ENCODE data around the gene FBXO31.
"Not testable (repeated sequence)": the region's sequence is repeated elsewhere in the genome, so short reads cannot be mapped to it uniquely, and the experiment has no call there.

FBXO31 gene

GRCh38 chr16:87411375-87412271 lies 28.0 kb upstream of the FBXO31 start:
- no peak for DNase-seq (ENCODE audit: low read depth in 2 of 2)

DNA sequence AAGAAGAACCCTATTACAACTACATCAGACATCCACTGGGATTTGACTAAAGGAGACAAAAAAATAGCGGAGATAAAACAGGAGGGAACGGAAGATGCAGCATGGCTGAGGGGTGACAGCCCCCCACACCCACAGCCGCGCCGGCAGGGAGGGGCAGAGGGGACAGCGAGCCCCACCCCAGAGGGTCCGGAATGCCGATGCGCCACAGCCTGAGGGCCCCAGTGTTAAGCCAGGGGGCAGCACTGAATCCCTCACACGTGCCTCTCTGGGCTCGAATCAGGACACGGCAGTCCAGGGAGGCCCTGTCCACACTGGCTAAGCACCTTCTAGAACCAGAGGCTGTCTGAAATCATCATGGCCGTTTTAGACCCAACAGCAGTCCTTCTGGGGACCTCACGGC lies 27.4 kb upstream of the FBXO31 start:
- no peak for DNase-seq (ENCODE audit: low read depth in 2 of 2)

DNA sequence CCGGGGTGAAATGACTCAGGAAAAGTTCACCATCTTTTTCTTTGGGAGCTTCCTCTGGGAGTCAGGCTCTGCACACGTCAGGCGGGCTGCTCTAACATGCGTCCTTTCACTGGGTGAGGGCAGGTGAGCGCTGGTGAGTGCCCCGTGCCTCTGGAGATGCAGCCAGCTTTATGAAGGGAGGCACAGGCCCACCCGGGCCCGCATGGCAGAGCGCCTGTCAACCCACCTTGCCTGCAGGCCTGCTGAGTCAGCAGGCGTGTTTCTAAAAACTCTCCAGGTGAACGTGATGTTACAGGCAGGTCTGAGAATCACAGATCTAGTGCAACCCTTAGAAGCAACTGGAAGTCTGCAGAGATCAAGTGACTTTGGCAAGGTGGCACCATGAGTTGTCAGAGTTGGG lies 27.0 kb upstream of the FBXO31 start:
- DNase-seq (ENCODE audit: low read depth in 2 of 2), result no peak

DNA sequence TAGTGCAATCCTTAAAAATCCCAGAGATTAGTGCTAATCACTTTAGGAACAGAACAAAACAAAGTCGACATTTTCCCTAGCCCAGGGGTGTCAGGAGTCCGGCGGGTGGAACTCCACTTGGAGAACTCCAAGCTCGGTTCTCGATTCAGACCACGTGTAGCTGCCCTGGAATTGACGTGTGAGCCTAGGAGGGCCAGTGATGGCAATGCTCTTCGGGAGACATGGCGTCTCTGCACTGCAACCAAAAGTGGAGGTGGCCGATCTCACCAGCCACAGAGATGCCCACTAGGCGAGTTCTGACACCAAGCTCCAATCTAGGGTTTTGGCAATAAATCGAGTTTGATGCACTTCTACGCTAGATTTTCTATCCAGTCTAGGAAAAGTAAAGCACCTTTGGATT lies 26.2 kb upstream of the FBXO31 start:
- DNase-seq (ENCODE audit: low read depth in 2 of 2), result no peak

DNA sequence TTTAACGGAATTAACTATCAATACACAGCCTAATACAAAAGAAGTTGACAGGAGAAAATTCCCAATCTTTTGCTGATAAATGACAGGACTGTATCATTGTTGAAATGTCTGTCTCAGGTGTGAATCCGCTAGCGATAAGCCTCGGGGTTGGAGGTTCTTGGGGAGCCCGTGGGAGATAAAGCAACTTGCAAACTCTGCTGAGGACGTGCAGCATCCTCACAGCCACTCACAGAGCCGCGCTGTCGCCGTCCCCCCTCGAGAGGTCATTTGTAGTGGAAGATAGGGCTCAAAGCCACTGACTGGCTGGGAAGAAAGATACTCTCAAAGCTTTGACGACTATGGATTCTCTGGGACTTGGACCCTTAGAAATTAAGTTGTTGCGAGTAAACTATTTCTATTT lies 25.6 kb upstream of the FBXO31 start:
- no peak for DNase-seq (ENCODE audit: low read depth in 2 of 2)

- DNase-seq (ENCODE audit: low read depth in 2 of 2), result no peak
Measured at GRCh38 chr16:87407511-87408112, 24.0 kb upstream of the FBXO31 start.

DNA sequence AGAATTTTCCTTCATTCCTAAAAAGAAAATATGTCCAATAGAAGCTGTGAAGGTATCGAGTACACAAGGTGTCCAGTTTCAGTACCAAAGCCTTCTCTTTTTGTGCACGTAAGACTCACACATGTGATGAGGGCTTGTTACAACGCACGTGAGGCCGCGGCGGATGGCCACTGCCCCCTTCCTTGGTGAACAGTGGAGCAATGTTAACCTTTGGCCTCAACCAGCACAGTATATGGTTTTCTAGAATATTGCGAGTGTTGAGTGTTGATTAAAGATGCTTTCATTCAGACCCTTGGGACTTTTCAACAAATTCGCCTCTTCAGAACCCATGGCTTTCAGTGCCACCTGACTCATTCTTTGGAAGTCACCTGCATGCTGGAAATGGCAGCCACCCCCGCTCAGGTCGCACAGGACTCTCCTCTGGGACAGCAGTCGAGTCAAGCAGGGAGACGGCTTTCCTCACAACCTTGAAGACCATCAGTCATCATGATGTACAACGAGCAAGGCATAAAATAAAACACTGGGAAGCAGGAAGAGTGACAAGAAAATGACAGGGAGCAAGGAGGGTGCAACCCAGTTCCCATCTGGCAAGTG lies 23.0 kb upstream of the FBXO31 start:
- no peak for DNase-seq (ENCODE audit: low read depth in 2 of 2)

GRCh38 chr16:87404764-87405625 lies 21.4 kb upstream of the FBXO31 start:
- DNase-seq (ENCODE audit: low read depth in 2 of 2), result no peak

- DNase-seq (ENCODE audit: low read depth in 2 of 2), result no peak
Measured at GRCh38 chr16:87395181-87395842, 11.7 kb upstream of the FBXO31 start.

GRCh38 chr16:87393680-87394055 lies 10.1 kb upstream of the FBXO31 start:
- no peak for DNase-seq (ENCODE audit: low read depth in 2 of 2)

- no peak for DNase-seq (ENCODE audit: low read depth in 2 of 2)
Measured at GRCh38 chr16:87392821-87393679, 9.5 kb upstream of the FBXO31 start.

DNA sequence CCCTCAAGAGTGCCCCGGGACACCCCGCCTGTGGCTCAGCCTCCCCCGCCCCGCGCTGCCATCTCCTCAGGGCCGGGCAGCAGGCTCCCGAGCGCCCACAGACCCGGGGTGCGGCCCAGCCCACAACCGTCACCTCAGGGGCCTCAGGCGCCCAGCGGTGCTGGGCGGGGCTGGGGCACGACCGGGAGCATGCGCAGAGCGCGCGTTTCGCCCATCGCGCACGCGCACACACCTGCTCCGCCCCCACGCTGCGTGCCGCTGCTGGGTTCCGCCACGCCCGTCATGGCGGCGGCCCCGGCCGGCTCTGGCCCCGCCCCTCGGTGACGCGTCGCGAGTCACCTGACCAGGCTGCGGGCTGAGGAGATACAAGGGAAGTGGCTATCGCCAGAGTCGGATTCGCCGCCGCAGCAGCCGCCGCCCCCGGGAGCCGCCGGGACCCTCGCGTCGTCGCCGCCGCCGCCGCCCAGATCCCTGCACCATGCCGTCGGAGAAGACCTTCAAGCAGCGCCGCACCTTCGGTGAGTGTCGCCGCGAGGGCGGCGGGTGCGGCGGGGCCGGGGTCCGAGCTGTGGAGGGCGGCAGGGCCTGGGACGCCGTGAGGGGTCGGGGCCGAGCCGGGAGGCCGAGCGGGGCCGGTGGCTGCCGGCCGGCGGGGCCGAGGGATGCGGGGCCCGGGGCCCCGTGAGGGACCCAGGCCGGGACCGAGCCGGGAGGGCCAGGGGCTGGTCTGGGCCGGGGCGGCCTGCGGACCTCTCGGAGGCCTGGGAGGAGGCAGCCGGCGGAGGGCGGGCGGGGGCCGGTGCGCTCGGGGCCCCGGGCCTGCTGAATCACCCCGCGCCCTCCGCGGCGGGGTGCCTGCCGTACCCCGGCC lies 8.6 kb upstream of the FBXO31 start, which contains the start of gene MAP1LC3B:
Gene MAP1LC3B, plus strand, starts transcription at position 387 of the 871 bp plus-strand sequence. Its CDS starts 92 bp downstream, at position 479.
- peak; percentile 95 to 96 for DNase-seq (ENCODE audit: low read depth in 2 of 2)

- DNase-seq (ENCODE audit: low read depth in 2 of 2), result no peak
Measured at GRCh38 chr16:87391324-87391949, 7.9 kb upstream of the FBXO31 start.

GRCh38 chr16:87390641-87391323 lies 7.2 kb upstream of the FBXO31 start:
- DNase-seq (ENCODE audit: low read depth in 2 of 2), result no peak

DNA sequence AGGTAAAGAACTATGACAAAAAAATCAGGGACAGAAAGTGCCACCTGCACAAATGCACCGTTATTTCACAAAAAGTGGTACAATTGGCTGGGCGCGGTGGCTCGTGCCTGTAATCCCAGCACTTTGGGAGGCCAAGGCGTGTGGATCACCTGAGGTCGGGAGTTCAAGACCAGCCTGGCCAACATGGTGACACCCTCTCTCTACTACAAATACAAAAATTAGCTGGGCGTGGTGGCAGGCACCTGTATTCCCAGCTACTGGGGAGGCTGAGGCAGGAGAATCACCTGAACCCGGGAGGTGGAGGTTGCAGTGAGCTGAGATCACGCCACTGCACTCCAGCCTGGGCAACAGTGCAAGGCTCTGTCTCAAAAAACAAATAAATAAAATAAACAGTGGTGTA lies 6.3 kb upstream of the FBXO31 start:
- DNase-seq (ENCODE audit: low read depth in 2 of 2), result not testable (repeated sequence)

DNA sequence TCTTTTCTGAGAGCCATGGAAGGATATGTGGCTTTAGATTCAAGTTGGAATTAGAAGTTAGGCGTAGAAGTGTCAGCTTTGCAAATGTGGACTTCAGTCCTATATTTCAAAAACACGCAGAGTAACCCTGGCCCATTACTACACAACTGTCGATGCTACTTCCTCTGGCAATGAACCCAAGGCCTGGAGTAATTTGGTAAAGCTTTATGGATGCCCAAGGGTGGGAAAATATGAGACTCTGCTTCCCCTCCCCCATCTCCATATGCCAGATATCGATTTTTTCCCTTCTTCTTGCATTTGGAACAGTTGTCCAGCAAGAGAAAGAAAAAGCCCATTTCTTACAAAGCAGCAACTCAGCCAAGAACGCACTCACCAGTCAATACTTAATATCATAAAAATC lies 5.7 kb upstream of the FBXO31 start:
- DNase-seq (ENCODE audit: low read depth in 2 of 2), result no peak

DNA sequence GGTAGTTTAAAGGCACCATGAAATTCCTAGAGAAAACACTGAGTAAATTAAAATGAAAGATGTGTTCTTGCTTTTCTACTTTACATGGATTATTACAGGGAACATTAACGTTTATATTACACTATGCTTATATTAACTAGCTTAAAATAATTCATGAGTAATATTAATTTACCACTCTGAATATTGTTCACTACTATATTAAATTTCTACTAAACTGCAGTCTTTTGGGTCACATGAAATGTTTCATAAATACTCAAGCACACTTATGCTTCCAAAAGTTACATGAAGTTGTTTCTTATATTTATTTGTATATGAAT lies 5.2 kb upstream of the FBXO31 start:
- no peak for DNase-seq (ENCODE audit: low read depth in 2 of 2)
